ENCODE data around the gene OPCML. TPM values are rescaled to one million over a fixed set of nuclear protein-coding genes. Genes with fewer than 3 reads are reported as not detected.

OPCML gene
- total and polyA plus RNA-seq, 2 donors (not counting 1 experiment from before 2014, with no cell fraction given): not detected

DNA sequence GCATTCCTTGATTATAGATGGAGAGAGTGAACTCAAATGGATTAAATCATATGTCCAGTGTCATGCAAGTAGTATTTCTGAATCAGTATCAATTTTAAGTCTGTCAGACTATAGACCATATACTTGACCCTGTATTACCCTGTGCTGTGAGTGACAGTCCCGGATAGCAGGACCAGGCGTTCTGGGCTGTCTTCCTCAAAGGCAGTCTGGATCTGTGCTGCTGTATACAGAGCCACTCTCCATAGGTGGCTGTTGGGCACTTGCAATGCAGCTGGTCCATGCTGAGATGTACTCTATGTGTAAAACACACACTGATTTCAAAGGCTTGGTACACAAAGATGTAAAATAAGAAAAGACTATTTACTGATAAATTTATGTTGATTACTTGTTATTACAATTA lies 294.3 kb downstream of the OPCML start:
- Mint-ChIP-seq H3K27me3 (no peaks in the 10 kb centered on the region), H3K4me3 (no peak overlapping the region), H3K4me1 (no peaks in the 10 kb centered on the region), H3K27ac (no peak overlapping the region), H3K9me3 (ENCODE audit: insufficient read depth) (no peaks in the 10 kb centered on the region)
- Histone ChIP-seq H3K27me3 (replicated peaks in 1 of 4; ENCODE audit: control extremely low read depth in 1 of 4, control insufficient read depth in 3 of 4, insufficient read depth in 4 of 4, low read length in 3 of 4) (no peaks in the 10 kb centered on the region), H3K4me1 (ENCODE audit: control insufficient read depth in 2 of 2, insufficient read depth in 2 of 2, low read length in 2 of 2) (no peaks in the 10 kb centered on the region), H3K9me3 (ENCODE audit: control extremely low read depth in 1 of 3, control insufficient read depth in 2 of 3, insufficient read depth in 1 of 3, low read length in 2 of 3) (peaks cover 0 to 9% (median 0%) of the 10 kb centered on the region in 3 donors), H2AFZ (ENCODE audit: insufficient read depth, low read depth, low read length, poor library complexity, severe bottlenecking) (no peak overlapping the region), H3K36me3 (replicated peaks in 1 of 2; ENCODE audit: control extremely low read depth in 1 of 2, control insufficient read depth in 1 of 2, extremely low read depth in 1 of 2, insufficient read depth in 2 of 2, low read length in 1 of 2) (no peaks in the 10 kb centered on the region), H3K79me2 (ENCODE audit: control insufficient read depth, insufficient read depth, low read length) (no peaks in the 10 kb centered on the region), H3K27ac (ENCODE audit: low read length in 2 of 2) (no peak overlapping the region), H4K20me1 (ENCODE audit: control insufficient read depth, insufficient read depth, low read length, poor library complexity, severe bottlenecking) (no peaks in the 10 kb centered on the region), H3K4me2 (replicated peaks; ENCODE audit: low read depth, low read length, poor library complexity, severe bottlenecking) (no peak overlapping the region), H3K4me3 (ENCODE audit: control extremely low read depth in 1 of 5, extremely low read depth in 1 of 5, insufficient read depth in 1 of 5, low read depth in 2 of 5, low read length in 4 of 5) (no peak overlapping the region), H3K9ac (ENCODE audit: low read length) (no peak overlapping the region)
- ATAC-seq (ENCODE audit: low read depth) (no peak), DNase-seq (no peak)
- POLR2A ChIA-PET: no interaction called here
- TF ChIP-seq EZH2 (IDR thresholded peaks at IDR 0.05; ENCODE audit: borderline replicate concordance, insufficient read depth, low read depth, low read length, poor library complexity, severe bottlenecking): no peak
- TF ChIP-seq, protein P1, sequence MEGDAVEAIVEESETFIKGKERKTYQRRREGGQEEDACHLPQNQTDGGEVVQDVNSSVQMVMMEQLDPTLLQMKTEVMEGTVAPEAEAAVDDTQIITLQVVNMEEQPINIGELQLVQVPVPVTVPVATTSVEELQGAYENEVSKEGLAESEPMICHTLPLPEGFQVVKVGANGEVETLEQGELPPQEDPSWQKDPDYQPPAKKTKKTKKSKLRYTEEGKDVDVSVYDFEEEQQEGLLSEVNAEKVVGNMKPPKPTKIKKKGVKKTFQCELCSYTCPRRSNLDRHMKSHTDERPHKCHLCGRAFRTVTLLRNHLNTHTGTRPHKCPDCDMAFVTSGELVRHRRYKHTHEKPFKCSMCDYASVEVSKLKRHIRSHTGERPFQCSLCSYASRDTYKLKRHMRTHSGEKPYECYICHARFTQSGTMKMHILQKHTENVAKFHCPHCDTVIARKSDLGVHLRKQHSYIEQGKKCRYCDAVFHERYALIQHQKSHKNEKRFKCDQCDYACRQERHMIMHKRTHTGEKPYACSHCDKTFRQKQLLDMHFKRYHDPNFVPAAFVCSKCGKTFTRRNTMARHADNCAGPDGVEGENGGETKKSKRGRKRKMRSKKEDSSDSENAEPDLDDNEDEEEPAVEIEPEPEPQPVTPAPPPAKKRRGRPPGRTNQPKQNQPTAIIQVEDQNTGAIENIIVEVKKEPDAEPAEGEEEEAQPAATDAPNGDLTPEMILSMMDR (IDR thresholded peaks at IDR 0.05): no peak
- WGBS (ENCODE audit: insufficient coverage): 95% methylated on average over 2 of the region's 2 CpGs
- intact Hi-C loops (cut with micrococcal nuclease): no loop called here
- CTCF ChIA-PET: no interaction called here

DNA sequence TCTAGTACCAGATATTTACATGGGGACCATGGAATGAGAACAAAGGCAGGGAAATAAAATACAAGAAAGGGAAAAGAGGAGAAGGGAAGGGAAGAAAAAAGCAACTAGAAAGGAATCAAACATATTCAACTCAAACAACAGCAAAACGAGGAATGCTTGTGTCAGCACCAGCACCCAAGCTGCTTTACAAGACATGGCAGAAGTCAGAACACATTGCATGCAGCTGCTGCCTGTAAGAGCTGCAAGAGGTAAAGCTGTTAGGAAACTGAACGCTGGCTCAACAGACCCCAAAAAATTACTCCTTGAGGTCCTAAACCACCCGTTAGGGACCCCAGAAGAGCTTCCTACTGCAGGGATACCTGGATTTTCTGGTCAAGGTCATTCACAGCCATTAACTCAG lies 296.9 kb downstream of the OPCML start:
- H3K27me3 ChIP-seq (replicated peaks in 1 of 4; ENCODE audit: control extremely low read depth in 1 of 4, control insufficient read depth in 3 of 4, insufficient read depth in 4 of 4, low read length in 3 of 4): no peaks in the 10 kb centered on the region
- no peak for ATAC-seq (ENCODE audit: low read depth)
- no peaks in the 10 kb centered on the region for H3K4me1 ChIP-seq (ENCODE audit: control insufficient read depth in 2 of 2, insufficient read depth in 2 of 2, low read length in 2 of 2)
- no peak for DNase-seq
- H3K4me2 ChIP-seq (replicated peaks; ENCODE audit: low read depth, low read length, poor library complexity, severe bottlenecking): no peak overlapping the region
- H4K20me1 ChIP-seq (ENCODE audit: control insufficient read depth, insufficient read depth, low read length, poor library complexity, severe bottlenecking): no peaks in the 10 kb centered on the region
- H3K27me3 Mint-ChIP-seq: no peaks in the 10 kb centered on the region
- H3K4me3 Mint-ChIP-seq: no peak overlapping the region
- H3K79me2 ChIP-seq (ENCODE audit: control insufficient read depth, insufficient read depth, low read length): no peaks in the 10 kb centered on the region
- CTCF ChIA-PET: no interaction called here
- intact Hi-C loops (cut with micrococcal nuclease): no loop called here
- no peak overlapping the region for H2AFZ ChIP-seq (ENCODE audit: insufficient read depth, low read depth, low read length, poor library complexity, severe bottlenecking)
- no peak overlapping the region for H3K4me3 ChIP-seq (ENCODE audit: control extremely low read depth in 1 of 5, extremely low read depth in 1 of 5, insufficient read depth in 1 of 5, low read depth in 2 of 5, low read length in 4 of 5)
- peaks cover 0 to 9% (median 0%) of the 10 kb centered on the region in 3 donors for H3K9me3 ChIP-seq (ENCODE audit: control extremely low read depth in 1 of 3, control insufficient read depth in 2 of 3, insufficient read depth in 1 of 3, low read length in 2 of 3)
- H3K9me3 Mint-ChIP-seq (ENCODE audit: insufficient read depth): no peaks in the 10 kb centered on the region
- H3K9ac ChIP-seq (ENCODE audit: low read length): no peak overlapping the region
- H3K27ac Mint-ChIP-seq: no peak overlapping the region
- H3K4me1 Mint-ChIP-seq: no peaks in the 10 kb centered on the region
- H3K27ac ChIP-seq (ENCODE audit: low read length in 2 of 2): no peak overlapping the region
- TF ChIP-seq, protein P1 (IDR thresholded peaks at IDR 0.05): no peak
- no peak for TF ChIP-seq EZH2 (IDR thresholded peaks at IDR 0.05; ENCODE audit: borderline replicate concordance, insufficient read depth, low read depth, low read length, poor library complexity, severe bottlenecking)
- POLR2A ChIA-PET: no interaction called here
- H3K36me3 ChIP-seq (replicated peaks in 1 of 2; ENCODE audit: control extremely low read depth in 1 of 2, control insufficient read depth in 1 of 2, extremely low read depth in 1 of 2, insufficient read depth in 2 of 2, low read length in 1 of 2): no peaks in the 10 kb centered on the region
- 70% methylated on average over 2 of the region's 3 CpGs for WGBS (ENCODE audit: insufficient coverage)
